Pons (tissue), 1 donor: Measurements from ENCODE around the gene GNAI2.

ENCODE experiments used
- DNase-seq: peaks from one replicate; pipeline ENCODE4 v3.0.0-alpha.2; 2016; ENCODE audit warnings: low spot score

Gene GNAI2

GRCh38 chr3:50235716-50236483 lies at the start of gene GNAI2:
Gene GNAI2, plus strand, starts transcription at chr3:50236204. Its CDS starts 132 bp downstream, at chr3:50236336.
- DNase-seq: peak; percentile 99

GRCh38 chr3:50187750-50188149 lies 48.3 kb upstream of the GNAI2 start:
- no peak for DNase-seq

- DNase-seq: peak; percentile 76
These were observed 46.7 kb upstream of the GNAI2 start for GRCh38 chr3:50189274-50189673.

- DNase-seq: no peak
These were observed 46.0 kb upstream of the GNAI2 start for GRCh38 chr3:50189989-50190388.

- DNase-seq: no peak
These were observed 44.9 kb upstream of the GNAI2 start, which contains the start of gene GNAT1 for GRCh38 chr3:50190936-50191660. Gene GNAT1, plus strand, starts transcription at chr3:50191610. Its CDS starts 116 bp downstream, at chr3:50191726.

GRCh38 chr3:50192124-50192523 lies 43.9 kb upstream of the GNAI2 start:
- DNase-seq: no peak

GRCh38 chr3:50192689-50193141 lies 43.3 kb upstream of the GNAI2 start:
- peak; percentile 49 for DNase-seq

GRCh38 chr3:50193286-50193685 lies 42.7 kb upstream of the GNAI2 start:
- no peak for DNase-seq

- DNase-seq: no peak
These were observed 42.3 kb upstream of the GNAI2 start for GRCh38 chr3:50193746-50194127.

GRCh38 chr3:50194128-50194902 lies 41.7 kb upstream of the GNAI2 start:
- peak; percentile 63 for DNase-seq

GRCh38 chr3:50194903-50195500 lies 41.0 kb upstream of the GNAI2 start:
- no peak for DNase-seq

- DNase-seq: no peak
These were observed 40.3 kb upstream of the GNAI2 start for GRCh38 chr3:50195501-50196252.

GRCh38 chr3:50196253-50196801 lies 39.7 kb upstream of the GNAI2 start:
- no peak for DNase-seq

- DNase-seq: no peak
These were observed 34.3 kb upstream of the GNAI2 start for GRCh38 chr3:50201573-50202315.

GRCh38 chr3:50202353-50203112 lies 33.5 kb upstream of the GNAI2 start:
- DNase-seq: no peak

GRCh38 chr3:50203113-50203808 lies 32.7 kb upstream of the GNAI2 start:
- DNase-seq: no peak

GRCh38 chr3:50203809-50204803 lies 31.9 kb upstream of the GNAI2 start:
- no peak for DNase-seq
